Measurements from ENCODE around the gene IGSF9B.

DNA sequence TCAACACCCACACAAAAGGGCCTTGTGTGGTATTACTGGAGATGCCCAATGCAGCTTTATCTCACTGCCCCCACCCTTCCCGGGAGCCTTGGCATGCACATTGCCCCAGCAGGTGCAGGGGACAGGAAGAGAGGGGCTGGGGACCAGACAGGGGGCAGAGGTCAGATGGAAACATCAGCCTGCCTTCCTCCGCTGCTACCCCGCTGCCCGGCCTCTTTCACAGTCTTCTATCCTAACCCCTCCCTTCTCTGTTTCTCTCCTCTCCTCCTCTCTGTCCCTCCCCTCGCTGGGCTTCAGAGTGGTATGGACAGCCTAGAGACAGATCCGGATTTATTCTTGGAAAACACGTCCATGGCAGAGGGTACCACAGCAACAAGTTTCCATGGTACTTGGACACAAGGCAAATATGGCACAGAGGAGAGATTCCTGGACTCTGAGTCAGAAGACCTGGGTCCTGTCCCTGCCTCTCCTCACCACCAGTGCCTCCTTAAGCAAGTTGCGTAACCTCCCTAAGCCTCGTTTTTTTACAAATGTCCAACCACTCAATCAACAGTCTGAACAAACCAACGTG, 8.3 kb upstream of the IGSF9B start:
- TF ChIP-seq, protein P1, sequence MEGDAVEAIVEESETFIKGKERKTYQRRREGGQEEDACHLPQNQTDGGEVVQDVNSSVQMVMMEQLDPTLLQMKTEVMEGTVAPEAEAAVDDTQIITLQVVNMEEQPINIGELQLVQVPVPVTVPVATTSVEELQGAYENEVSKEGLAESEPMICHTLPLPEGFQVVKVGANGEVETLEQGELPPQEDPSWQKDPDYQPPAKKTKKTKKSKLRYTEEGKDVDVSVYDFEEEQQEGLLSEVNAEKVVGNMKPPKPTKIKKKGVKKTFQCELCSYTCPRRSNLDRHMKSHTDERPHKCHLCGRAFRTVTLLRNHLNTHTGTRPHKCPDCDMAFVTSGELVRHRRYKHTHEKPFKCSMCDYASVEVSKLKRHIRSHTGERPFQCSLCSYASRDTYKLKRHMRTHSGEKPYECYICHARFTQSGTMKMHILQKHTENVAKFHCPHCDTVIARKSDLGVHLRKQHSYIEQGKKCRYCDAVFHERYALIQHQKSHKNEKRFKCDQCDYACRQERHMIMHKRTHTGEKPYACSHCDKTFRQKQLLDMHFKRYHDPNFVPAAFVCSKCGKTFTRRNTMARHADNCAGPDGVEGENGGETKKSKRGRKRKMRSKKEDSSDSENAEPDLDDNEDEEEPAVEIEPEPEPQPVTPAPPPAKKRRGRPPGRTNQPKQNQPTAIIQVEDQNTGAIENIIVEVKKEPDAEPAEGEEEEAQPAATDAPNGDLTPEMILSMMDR (optimal IDR thresholded peaks at IDR 0.05 in 1 of 3, IDR thresholded peaks at IDR 0.05 in 1 of 3, conservative IDR thresholded peaks at IDR 0.05 in 1 of 3; ENCODE audit: extremely low read depth in 1 of 3, insufficient read depth in 2 of 3, low read length in 3 of 3): no peak
- no peak for TF ChIP-seq EZH2 (IDR thresholded peaks at IDR 0.05; ENCODE audit: low read length)

Measured in keratinocyte (primary cell).